ENCODE measurements around the gene ZBTB17.

ZBTB17 gene

DNA sequence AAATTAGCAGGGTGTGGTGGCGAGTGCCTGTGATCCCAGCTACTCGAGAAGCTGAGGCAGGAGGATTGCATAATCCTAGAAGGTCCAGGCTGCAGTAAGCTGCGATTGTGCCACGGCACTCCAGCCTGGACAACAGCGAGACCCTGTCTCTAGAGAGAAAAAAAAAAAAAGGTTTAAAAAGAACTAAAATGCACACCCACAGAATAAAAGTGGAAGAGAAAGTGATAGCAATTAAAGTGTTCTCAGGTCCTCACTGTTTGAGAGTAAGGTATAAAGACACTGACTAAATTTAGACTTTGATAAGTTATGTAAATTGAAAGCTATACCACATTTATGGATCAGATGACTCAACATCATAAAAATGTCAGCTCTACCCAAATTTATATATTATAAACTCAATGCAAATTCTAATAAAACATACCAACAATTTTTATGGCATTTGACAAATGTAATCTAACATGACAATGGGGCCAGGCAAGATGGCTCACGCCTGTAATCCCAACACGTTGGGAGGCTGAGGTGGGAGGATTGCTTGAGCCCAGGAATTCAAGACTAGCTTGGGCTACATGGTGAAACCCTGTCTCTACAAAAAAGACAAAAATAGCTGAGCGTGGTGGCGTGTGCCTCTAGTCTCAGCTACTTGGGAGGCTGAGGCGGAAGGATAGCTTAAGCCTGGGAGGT lies 11.8 kb downstream of the ZBTB17 start:
- TF ChIP-seq ZBTB7A (IDR thresholded peaks at IDR 0.05; ENCODE audit: low read depth) (no peak), CREB1 (IDR thresholded peaks at IDR 0.05; ENCODE audit: low read depth) (no peak), RAD21 (IDR thresholded peaks at IDR 0.05; ENCODE audit: low read depth) (no peak), FOXM1 (IDR thresholded peaks at IDR 0.05; ENCODE audit: borderline replicate concordance, low read depth) (no peak)
- TF ChIP-seq, protein P1, sequence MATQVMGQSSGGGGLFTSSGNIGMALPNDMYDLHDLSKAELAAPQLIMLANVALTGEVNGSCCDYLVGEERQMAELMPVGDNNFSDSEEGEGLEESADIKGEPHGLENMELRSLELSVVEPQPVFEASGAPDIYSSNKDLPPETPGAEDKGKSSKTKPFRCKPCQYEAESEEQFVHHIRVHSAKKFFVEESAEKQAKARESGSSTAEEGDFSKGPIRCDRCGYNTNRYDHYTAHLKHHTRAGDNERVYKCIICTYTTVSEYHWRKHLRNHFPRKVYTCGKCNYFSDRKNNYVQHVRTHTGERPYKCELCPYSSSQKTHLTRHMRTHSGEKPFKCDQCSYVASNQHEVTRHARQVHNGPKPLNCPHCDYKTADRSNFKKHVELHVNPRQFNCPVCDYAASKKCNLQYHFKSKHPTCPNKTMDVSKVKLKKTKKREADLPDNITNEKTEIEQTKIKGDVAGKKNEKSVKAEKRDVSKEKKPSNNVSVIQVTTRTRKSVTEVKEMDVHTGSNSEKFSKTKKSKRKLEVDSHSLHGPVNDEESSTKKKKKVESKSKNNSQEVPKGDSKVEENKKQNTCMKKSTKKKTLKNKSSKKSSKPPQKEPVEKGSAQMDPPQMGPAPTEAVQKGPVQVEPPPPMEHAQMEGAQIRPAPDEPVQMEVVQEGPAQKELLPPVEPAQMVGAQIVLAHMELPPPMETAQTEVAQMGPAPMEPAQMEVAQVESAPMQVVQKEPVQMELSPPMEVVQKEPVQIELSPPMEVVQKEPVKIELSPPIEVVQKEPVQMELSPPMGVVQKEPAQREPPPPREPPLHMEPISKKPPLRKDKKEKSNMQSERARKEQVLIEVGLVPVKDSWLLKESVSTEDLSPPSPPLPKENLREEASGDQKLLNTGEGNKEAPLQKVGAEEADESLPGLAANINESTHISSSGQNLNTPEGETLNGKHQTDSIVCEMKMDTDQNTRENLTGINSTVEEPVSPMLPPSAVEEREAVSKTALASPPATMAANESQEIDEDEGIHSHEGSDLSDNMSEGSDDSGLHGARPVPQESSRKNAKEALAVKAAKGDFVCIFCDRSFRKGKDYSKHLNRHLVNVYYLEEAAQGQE (IDR thresholded peaks at IDR 0.05; ENCODE audit: low read depth), result no peak

DNA sequence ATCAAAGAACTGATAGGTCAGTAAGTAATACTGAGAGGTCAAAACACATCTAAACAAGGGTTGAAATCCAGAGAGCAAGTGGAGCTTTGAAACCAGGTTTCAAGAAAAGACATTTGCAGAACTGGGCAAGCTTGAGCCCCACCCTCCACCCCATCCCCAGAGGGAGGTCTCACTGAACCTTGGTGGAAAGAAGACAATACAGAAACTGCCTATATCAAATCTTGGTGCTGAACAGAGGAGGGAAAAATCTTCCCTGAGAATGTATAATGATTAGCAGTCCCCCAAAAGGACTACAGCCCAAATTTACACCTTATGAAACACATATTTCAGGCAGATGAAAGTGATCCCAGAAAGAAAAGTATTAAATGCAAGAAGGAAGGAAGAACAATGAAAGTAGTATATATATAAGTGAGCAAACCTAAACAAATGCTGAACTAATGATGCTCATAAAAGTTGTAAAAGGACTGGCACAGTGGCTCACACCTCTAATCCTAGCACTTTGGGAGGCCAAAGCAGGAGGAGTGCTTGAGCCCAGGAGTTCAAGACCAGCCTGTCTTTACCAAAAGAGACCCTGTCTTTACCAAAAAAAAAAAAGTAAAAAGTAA lies 12.4 kb downstream of the ZBTB17 start:
- TF ChIP-seq USF1 (IDR thresholded peaks at IDR 0.05), result no peak
- TF ChIP-seq MAX (IDR thresholded peaks at IDR 0.05), result no peak
- TF ChIP-seq, protein P1 (IDR thresholded peaks at IDR 0.05; ENCODE audit: low read depth), result no peak
- TF ChIP-seq TEAD4 (IDR thresholded peaks at IDR 0.05), result no peak
- TF ChIP-seq EGR1 (IDR thresholded peaks at IDR 0.05), result no peak
- no peak for TF ChIP-seq FOXM1 (IDR thresholded peaks at IDR 0.05; ENCODE audit: borderline replicate concordance, low read depth)
- TF ChIP-seq ZBTB7A (IDR thresholded peaks at IDR 0.05; ENCODE audit: low read depth), result no peak
- TF ChIP-seq CREB1 (IDR thresholded peaks at IDR 0.05; ENCODE audit: low read depth), result no peak
- TF ChIP-seq TCF12 (IDR thresholded peaks at IDR 0.05; ENCODE audit: low read depth), result no peak
- TF ChIP-seq RAD21 (IDR thresholded peaks at IDR 0.05; ENCODE audit: low read depth), result no peak
- TF ChIP-seq YY1 (IDR thresholded peaks at IDR 0.05; ENCODE audit: low read depth), result no peak
- TF ChIP-seq EP300 (IDR thresholded peaks at IDR 0.05; ENCODE audit: borderline replicate concordance), result no peak
- TF ChIP-seq TAF1 (IDR thresholded peaks at IDR 0.05; ENCODE audit: low read depth), result no peak
- no peak for TF ChIP-seq CEBPB (IDR thresholded peaks at IDR 0.05)
- no peak for TF ChIP-seq NFIC (IDR thresholded peaks at IDR 0.05)

DNA sequence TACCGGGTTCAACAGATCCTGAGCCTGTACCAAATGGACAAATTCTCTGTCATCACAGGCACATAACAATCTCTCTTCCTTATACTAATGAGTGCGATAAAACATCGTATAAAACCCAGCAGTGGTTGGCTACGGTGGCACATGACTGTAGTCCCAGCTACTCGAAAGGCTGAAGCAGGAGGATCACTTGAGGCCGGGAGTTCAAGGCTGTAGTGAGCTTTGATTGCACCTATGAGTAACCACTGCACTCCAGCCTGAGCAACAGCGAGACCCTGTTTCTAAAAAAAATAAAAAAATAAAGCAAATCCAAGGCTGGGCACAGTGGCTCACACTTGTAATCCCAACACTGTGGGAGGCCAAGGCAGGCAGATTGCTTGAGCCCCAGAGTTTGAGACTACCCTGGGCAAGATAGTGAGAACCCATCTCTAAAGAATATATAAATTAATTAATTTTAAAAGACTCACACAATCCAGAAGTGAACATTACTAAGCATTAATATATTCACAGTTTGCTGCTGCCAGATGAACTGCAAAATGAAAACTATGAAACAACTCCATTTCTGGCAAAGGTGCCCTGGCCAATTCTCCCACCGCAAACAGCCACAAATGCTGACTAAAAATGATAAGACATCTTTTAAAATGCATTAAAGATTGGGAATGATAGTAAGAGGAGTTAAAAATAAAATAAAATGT lies 13.1 kb downstream of the ZBTB17 start:
- no peak for TF ChIP-seq MAX (IDR thresholded peaks at IDR 0.05)
- no peak for TF ChIP-seq TAF1 (IDR thresholded peaks at IDR 0.05; ENCODE audit: low read depth)
- TF ChIP-seq CREB1 (IDR thresholded peaks at IDR 0.05; ENCODE audit: low read depth), result no peak
- TF ChIP-seq EP300 (IDR thresholded peaks at IDR 0.05; ENCODE audit: borderline replicate concordance), result no peak
- TF ChIP-seq RAD21 (IDR thresholded peaks at IDR 0.05; ENCODE audit: low read depth), result no peak
- TF ChIP-seq TCF12 (IDR thresholded peaks at IDR 0.05; ENCODE audit: low read depth), result no peak
- TF ChIP-seq ZBTB7A (IDR thresholded peaks at IDR 0.05; ENCODE audit: low read depth), result no peak
- TF ChIP-seq USF1 (IDR thresholded peaks at IDR 0.05), result no peak

GRCh38 chr1:15962176-15962575 lies 13.7 kb downstream of the ZBTB17 start:
- TF ChIP-seq TAF1 (IDR thresholded peaks at IDR 0.05; ENCODE audit: low read depth), result no peak
- TF ChIP-seq, protein P1 (IDR thresholded peaks at IDR 0.05; ENCODE audit: low read depth), result no peak
- TF ChIP-seq YY1 (IDR thresholded peaks at IDR 0.05; ENCODE audit: low read depth), result no peak
- no peak for TF ChIP-seq EP300 (IDR thresholded peaks at IDR 0.05; ENCODE audit: borderline replicate concordance)
- TF ChIP-seq MAX (IDR thresholded peaks at IDR 0.05), result no peak
- no peak for TF ChIP-seq FOXM1 (IDR thresholded peaks at IDR 0.05; ENCODE audit: borderline replicate concordance, low read depth)
- no peak for TF ChIP-seq RAD21 (IDR thresholded peaks at IDR 0.05; ENCODE audit: low read depth)
- TF ChIP-seq USF1 (IDR thresholded peaks at IDR 0.05), result no peak
- TF ChIP-seq CEBPB (IDR thresholded peaks at IDR 0.05), result no peak
- TF ChIP-seq TEAD4 (IDR thresholded peaks at IDR 0.05), result no peak
- no peak for TF ChIP-seq EGR1 (IDR thresholded peaks at IDR 0.05)
- no peak for TF ChIP-seq TCF12 (IDR thresholded peaks at IDR 0.05; ENCODE audit: low read depth)

Data from Ishikawa (cell line).